SIG-M5 (cell line): ENCODE data around the gene TMEM106C.

Experiments
- DNase-seq: peaks from one replicate; lab custom pipeline; 2025; lab: John Stamatoyannopoulos, UW

The TMEM106C gene

GRCh38 chr12:47963340-47964040 lies at the start of gene TMEM106C:
Gene TMEM106C, plus strand, starts transcription at chr12:47963596. Its CDS starts 641 bp downstream, at chr12:47964237.
- DNase-seq = no peak

DNA sequence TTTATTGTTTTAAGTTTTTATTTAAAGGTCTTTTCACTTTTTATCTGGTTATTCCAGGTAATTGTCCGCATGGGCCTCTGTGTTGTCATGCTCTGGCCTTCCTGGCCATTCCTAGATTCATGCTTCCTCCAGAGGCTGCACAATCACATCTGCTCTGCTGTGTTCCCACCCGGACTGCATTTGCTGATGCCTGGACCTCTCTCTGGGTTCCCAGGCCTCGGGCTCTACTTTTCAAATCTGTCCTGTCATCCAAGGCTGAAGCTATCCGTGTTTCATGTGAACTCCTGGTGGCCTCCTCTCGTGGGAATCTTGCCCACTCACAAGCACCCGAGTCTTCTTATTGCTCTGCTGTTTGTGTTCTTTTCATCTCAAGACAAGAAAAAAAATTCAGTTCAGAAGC lies 42.5 kb upstream of the TMEM106C start:
- no peak for DNase-seq

GRCh38 chr12:47921907-47922306 lies 41.5 kb upstream of the TMEM106C start:
- DNase-seq = no peak

DNA sequence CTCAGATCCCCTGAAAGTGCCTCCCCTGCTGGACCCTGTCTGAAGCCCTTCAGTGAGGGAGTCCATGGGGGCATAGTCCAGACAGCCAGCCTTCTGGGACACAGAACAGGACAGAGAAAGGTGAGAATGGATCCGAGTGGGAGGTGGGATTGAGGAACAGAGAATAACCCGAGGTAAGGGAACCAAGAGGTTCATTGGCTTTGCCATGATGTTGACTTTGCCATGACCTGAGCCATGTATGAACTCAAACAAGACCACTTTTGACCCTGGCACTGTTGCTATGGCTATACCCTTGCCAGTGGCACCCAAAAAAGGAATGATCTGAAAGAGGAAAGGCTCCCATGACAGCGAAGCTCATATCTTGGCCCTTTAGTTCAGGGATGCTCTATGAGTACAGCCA lies 36.0 kb upstream of the TMEM106C start:
- no peak for DNase-seq

DNA sequence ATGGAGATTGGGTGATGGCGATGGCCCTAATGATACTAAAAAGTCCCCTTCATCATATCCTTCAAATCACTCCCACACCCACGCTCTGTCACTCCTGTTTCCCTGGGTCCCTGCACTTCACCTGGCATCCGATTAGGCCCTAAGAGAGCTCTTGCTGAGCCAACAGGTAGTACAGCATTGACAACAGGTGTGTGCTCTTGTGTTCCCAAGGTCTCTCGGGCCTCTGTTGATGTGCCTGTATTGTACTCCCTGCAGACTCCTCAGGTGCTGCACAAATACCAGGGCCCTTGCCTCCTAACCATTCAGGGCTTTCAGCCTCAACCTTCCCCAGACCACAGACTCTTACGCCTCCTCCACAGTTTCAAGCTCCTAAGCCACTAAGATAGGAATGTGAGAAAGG lies 32.8 kb upstream of the TMEM106C start:
- DNase-seq = no peak

- DNase-seq = no peak
Observed at GRCh38 chr12:47931187-47931586, 32.2 kb upstream of the TMEM106C start.

GRCh38 chr12:47935184-47935583 lies 28.2 kb upstream of the TMEM106C start:
- DNase-seq = no peak

- no peak for DNase-seq
Observed at GRCh38 chr12:47938093-47938492, 25.3 kb upstream of the TMEM106C start.

DNA sequence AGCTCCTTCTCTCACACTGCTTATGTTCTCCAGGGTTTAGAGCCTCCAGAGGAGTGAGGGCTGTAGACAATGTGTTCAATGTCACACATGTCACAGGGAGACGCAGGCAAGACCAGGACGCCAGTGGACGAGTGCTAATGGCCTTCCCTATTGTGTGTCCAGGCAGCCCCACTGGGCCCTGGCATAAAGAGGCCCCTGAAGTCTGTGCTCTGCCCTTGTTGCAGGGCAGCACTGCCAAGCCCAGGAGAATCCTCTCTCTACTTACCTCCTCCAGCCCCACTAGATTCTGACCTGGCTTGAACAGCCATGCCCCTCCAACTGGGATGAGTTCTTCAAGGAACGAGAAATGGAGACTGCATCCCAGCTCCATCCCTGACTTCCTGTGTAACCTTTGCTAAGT lies 24.8 kb upstream of the TMEM106C start:
- no peak for DNase-seq

DNA sequence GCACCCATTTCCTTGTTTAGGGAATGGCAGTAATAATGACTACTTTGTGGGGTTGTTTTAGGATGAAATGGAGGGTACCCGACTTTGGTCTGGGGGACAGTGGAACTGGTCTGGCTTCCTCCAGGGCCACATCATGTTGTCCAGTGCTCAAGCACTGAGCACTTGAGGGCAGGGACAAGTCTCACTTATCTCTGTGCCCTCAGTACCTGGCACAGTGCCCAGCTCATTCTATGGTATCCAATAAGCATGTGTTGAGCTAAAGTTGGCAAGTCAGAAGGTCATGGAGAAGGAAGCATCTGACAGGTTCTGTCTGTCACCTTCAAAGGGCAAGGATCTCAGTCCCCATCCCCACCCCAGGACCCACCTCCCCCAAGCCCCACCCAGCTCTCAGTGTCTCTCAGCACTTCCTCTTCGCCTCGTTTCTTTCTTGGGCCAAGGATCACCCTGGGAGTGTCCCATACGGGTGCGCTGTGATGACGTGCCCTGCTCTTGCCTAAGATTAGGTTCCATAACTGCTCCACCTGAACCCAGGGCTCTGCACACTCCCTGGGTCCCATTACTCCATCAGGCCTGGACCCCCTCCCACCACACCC lies 24.3 kb upstream of the TMEM106C start:
- DNase-seq = no peak

DNA sequence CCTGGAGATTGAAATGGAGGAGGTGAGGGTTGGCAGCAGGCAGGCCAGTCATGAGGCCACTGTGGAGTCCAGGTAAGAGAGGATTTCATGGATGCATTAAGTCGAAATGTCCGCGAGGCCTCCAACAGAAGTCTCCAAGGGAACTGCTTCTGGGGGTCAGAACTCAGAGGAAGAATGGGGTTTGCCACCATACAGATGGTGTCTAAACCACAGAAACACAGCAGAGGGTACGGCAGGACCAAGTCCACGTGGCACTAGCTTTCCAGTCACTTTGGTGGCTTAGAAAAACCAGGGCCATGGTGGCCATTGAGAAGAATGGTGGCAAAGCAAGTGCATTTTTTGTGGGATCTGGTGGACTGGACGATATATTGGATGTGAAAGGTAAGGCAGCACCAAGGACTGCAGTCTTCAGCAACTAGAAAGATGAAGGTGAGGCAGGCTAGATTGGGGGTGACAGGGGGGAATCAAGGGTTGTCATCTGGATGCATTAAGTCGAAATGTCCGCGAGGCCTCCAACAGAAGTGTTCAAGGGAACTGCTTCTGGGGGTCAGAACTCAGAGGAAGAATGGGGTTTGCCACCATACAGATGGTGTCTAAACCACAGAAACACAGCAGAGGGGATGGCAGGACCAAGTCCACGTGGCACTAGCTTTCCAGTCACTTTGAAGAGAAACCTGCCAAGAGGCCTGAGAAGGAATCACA lies 22.5 kb upstream of the TMEM106C start:
- no peak for DNase-seq

DNA sequence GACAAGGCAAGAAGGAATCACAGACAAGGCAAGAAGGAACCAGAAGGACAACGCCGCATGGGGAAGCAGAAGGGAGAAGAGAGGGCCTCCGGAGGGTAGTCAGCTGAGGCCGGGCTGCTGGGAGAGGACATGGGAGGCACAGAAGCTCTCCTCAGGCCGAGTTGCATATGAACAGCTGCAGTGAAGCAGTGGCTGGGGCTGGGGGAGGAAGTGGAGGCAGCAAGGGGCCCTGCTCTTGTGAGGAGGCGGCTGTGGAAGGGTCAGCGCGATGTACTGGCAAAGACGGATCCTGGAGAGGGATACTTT lies 22.0 kb upstream of the TMEM106C start:
- no peak for DNase-seq

DNA sequence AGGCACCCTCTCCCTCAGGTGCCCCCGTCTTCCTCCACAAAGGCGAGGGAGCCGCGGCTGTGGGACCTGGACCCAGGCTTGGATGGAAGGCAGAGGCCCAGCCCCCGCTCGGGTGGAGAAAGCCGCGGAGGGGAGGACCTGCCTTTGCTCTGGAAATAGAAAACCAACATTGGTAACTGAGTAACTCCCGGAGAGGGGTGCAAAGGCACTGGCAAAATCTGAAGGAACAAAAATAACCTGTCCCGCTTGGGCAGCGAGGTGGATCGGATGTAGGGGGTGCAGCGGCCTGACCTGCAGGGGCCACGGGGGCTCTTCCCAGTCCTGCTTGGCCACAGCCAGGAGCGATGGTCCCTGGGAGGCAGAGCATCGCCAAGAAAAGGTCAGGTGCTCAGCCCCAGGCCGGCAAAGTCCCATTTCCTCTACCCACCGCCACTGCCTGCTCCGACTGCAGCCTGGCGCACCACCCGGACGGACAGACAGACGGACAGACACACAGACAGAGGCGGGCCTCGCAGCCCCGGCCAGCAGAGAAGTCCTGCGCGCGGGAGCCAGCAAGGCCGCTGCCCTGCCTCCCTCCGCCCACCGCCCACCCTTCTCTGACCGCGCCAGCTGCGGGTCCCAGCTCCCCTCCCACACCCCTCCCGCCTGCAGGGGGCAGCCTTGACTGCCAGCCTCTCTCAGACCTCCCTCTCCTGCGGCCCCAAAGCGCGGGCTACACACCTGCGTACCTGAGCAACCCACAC lies 21.4 kb upstream of the TMEM106C start:
- no peak for DNase-seq

GRCh38 chr12:47942614-47943225 lies 20.7 kb upstream of the TMEM106C start:
- no peak for DNase-seq

GRCh38 chr12:47943623-47944340 lies 19.6 kb upstream of the TMEM106C start:
- DNase-seq = no peak

- DNase-seq = no peak
Observed at GRCh38 chr12:47944685-47945340, 18.6 kb upstream of the TMEM106C start.

- no peak for DNase-seq
Observed at GRCh38 chr12:47945341-47945728, 18.1 kb upstream of the TMEM106C start.

GRCh38 chr12:47946413-47947323 lies 16.7 kb upstream of the TMEM106C start:
- peak; percentile 30 for DNase-seq

DNA sequence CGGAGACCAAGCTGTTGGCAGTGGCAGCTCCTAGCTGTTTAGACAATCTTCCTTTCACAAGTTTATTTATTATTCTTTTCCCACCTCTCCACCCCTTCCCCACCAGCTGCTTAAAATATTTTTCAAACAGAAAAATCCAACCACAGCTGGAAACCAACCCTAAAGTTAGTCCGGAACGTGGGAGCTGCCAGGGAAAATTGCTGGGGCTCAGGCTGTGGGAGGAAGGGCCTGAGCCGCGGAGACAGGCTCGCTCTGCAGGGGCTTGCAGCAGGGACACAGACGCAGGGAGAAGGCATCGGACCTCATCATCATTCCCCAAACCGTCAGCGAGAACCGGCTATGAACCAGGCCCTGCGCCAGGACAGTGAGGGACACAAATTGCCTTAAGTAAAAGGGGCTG lies 16.1 kb upstream of the TMEM106C start:
- no peak for DNase-seq
